ENCODE measurements around the gene MYRIP.

The MYRIP gene

DNA sequence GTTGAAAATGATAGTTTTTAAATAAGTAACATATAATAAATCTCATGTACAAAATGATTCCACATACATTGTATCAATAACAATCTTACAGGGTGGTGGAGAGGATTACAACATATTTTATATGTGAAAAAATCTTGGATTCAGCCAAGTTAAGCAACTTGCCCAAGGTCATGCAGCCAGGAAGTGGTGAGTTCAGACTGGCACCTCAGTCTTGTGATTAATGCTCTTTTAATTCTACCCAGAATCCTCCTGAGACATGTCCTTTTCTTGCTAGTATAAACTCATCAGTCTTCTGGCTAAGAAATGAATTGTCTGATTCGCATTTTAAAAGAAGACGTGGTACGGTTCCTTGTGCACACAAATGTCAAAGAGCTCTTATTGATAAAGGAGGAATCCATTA lies 4.5 kb upstream of the MYRIP start:
- Histone ChIP-seq H3K9me3 (ENCODE audit: control insufficient read depth, low read length) (no peaks in the 10 kb centered on the region), H3K4me3 (ENCODE audit: insufficient read depth, low read depth, low read length, poor library complexity, severe bottlenecking) (no peak overlapping the region), H3K27ac (ENCODE audit: insufficient read depth, low read length, poor library complexity, severe bottlenecking) (no peak overlapping the region), H3K27me3 (replicated peaks; ENCODE audit: control insufficient read depth, insufficient read depth, low read length, poor library complexity, severe bottlenecking) (no peaks in the 10 kb centered on the region), H3K36me3 (ENCODE audit: control insufficient read depth, insufficient read depth, low read length) (no peaks in the 10 kb centered on the region), H3K4me1 (ENCODE audit: control insufficient read depth, insufficient read depth, low read length, poor library complexity, severe bottlenecking) (peaks cover 5% of the 10 kb centered on the region)
- DNase-seq, result no peak

DNA sequence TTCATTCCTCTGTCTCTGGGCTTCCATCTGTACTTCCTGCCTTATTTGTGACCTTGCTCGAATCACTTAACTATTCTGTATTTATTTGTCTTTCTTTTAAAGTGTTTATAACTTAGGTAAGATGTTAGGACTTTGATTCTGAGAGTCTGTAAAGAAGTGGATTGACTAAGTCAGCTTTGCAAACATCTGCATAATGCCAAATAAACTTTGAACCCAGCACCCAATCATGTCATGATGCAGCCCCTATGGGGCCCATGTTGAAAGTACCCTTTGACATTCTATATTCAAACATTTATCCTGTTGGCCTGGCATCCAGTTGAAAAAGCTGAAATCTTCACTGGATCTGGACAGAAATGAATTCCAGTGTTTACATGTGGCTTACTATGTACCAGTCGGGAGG lies 3.8 kb upstream of the MYRIP start:
- H3K27me3 ChIP-seq (replicated peaks; ENCODE audit: control insufficient read depth, insufficient read depth, low read length, poor library complexity, severe bottlenecking), result peaks cover 5% of the 10 kb centered on the region
- no peak for DNase-seq
- no peaks in the 10 kb centered on the region for H3K36me3 ChIP-seq (ENCODE audit: control insufficient read depth, insufficient read depth, low read length)
- H3K9me3 ChIP-seq (ENCODE audit: control insufficient read depth, low read length), result no peaks in the 10 kb centered on the region
- no peak overlapping the region for H3K27ac ChIP-seq (ENCODE audit: insufficient read depth, low read length, poor library complexity, severe bottlenecking)
- peaks cover 5% of the 10 kb centered on the region for H3K4me1 ChIP-seq (ENCODE audit: control insufficient read depth, insufficient read depth, low read length, poor library complexity, severe bottlenecking)
- no peak overlapping the region for H3K4me3 ChIP-seq (ENCODE audit: insufficient read depth, low read depth, low read length, poor library complexity, severe bottlenecking)

DNA sequence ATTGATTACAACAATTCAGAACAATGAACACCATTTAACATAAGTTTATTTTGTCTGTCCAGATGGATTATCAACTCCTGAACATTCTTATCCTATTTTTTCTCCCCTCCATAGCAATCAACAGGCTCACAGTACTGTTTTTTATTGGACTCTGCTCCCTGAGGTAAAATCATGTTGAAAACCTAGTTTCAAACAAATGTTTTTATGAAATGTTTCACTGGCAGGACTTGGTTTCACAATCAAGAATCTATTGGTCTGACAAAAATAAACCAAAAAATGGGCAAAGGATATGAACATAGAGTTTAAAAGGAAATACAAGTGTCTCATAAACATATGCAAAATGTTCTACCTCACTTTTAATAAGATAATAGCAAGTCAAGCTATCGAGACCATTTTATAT lies 2.6 kb upstream of the MYRIP start:
- no peak for DNase-seq
- Histone ChIP-seq H3K27ac (ENCODE audit: insufficient read depth, low read length, poor library complexity, severe bottlenecking) (no peak overlapping the region), H3K4me1 (ENCODE audit: control insufficient read depth, insufficient read depth, low read length, poor library complexity, severe bottlenecking) (peaks cover 5% of the 10 kb centered on the region), H3K27me3 (replicated peaks; ENCODE audit: control insufficient read depth, insufficient read depth, low read length, poor library complexity, severe bottlenecking) (peaks cover 5% of the 10 kb centered on the region), H3K36me3 (ENCODE audit: control insufficient read depth, insufficient read depth, low read length) (no peaks in the 10 kb centered on the region), H3K4me3 (ENCODE audit: insufficient read depth, low read depth, low read length, poor library complexity, severe bottlenecking) (no peak overlapping the region), H3K9me3 (ENCODE audit: control insufficient read depth, low read length) (no peaks in the 10 kb centered on the region)

DNA sequence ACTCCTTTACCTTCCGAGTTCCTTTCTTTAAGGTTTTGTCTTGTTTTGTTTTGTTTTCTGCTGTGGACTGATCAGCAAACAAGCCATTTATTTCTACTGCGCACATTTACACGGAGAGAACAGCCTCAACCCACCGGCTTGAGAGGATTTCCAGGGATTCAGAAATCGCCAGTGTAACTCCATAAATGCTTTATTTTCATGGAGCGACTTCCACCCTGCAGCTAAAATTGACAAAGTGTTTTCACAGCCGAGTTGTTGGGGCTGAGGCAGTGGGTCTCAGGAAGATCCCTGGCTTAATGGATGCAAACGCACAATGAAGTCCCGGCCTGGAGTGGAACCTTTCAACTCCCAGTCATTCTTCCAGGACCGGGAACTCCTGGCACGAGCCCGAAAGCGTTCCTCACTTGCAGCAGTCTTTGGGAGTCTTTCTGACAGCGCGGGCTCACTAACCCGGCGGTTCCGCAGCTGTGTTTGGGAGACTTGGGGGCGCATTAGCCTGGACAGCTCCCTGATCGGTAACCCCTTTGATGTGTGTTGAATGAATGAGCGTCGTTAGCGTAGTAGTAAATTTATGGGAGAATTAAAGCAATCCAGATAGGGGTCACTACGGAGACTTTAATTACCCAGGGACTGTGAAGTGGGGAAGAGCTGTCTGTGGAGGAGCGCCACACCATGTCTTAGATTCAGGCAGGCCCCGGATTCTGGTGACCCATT lies 785 bp upstream of the MYRIP start:
- peaks cover 5% of the 10 kb centered on the region for H3K4me1 ChIP-seq (ENCODE audit: control insufficient read depth, insufficient read depth, low read length, poor library complexity, severe bottlenecking)
- H3K27ac ChIP-seq (ENCODE audit: insufficient read depth, low read length, poor library complexity, severe bottlenecking), result no peak overlapping the region
- H3K9me3 ChIP-seq (ENCODE audit: control insufficient read depth, low read length), result no peaks in the 10 kb centered on the region
- DNase-seq, result no peak
- peaks cover 5% of the 10 kb centered on the region for H3K27me3 ChIP-seq (replicated peaks; ENCODE audit: control insufficient read depth, insufficient read depth, low read length, poor library complexity, severe bottlenecking)
- no peaks in the 10 kb centered on the region for H3K36me3 ChIP-seq (ENCODE audit: control insufficient read depth, insufficient read depth, low read length)
- H3K4me3 ChIP-seq (ENCODE audit: insufficient read depth, low read depth, low read length, poor library complexity, severe bottlenecking), result no peak overlapping the region

- no peaks in the 10 kb centered on the region for H3K36me3 ChIP-seq (ENCODE audit: control insufficient read depth, insufficient read depth, low read length)
- H3K4me3 ChIP-seq (ENCODE audit: insufficient read depth, low read depth, low read length, poor library complexity, severe bottlenecking), result no peak overlapping the region
- H3K9me3 ChIP-seq (ENCODE audit: control insufficient read depth, low read length), result no peaks in the 10 kb centered on the region
- H3K27me3 ChIP-seq (replicated peaks; ENCODE audit: control insufficient read depth, insufficient read depth, low read length, poor library complexity, severe bottlenecking), result peaks cover 5% of the 10 kb centered on the region
- H3K27ac ChIP-seq (ENCODE audit: insufficient read depth, low read length, poor library complexity, severe bottlenecking), result no peak overlapping the region
- peaks cover 5% of the 10 kb centered on the region for H3K4me1 ChIP-seq (ENCODE audit: control insufficient read depth, insufficient read depth, low read length, poor library complexity, severe bottlenecking)
- DNase-seq, result no peak
These were observed 686 bp downstream of the MYRIP start for GRCh38 chr3:39809995-39810595.

GRCh38 chr3:39810647-39811161 lies 1.3 kb downstream of the MYRIP start:
- no peak for DNase-seq
- Histone ChIP-seq H3K9me3 (ENCODE audit: control insufficient read depth, low read length) (no peaks in the 10 kb centered on the region), H3K27me3 (replicated peaks; ENCODE audit: control insufficient read depth, insufficient read depth, low read length, poor library complexity, severe bottlenecking) (peaks cover 5% of the 10 kb centered on the region), H3K36me3 (ENCODE audit: control insufficient read depth, insufficient read depth, low read length) (no peaks in the 10 kb centered on the region), H3K4me1 (ENCODE audit: control insufficient read depth, insufficient read depth, low read length, poor library complexity, severe bottlenecking) (peaks cover 5% of the 10 kb centered on the region), H3K27ac (ENCODE audit: insufficient read depth, low read length, poor library complexity, severe bottlenecking) (no peak overlapping the region), H3K4me3 (ENCODE audit: insufficient read depth, low read depth, low read length, poor library complexity, severe bottlenecking) (no peak overlapping the region)

- Histone ChIP-seq H3K9me3 (ENCODE audit: control insufficient read depth, low read length) (no peaks in the 10 kb centered on the region), H3K4me3 (ENCODE audit: insufficient read depth, low read depth, low read length, poor library complexity, severe bottlenecking) (no peak overlapping the region), H3K27ac (ENCODE audit: insufficient read depth, low read length, poor library complexity, severe bottlenecking) (no peak overlapping the region), H3K36me3 (ENCODE audit: control insufficient read depth, insufficient read depth, low read length) (no peaks in the 10 kb centered on the region), H3K27me3 (replicated peaks; ENCODE audit: control insufficient read depth, insufficient read depth, low read length, poor library complexity, severe bottlenecking) (peaks cover 5% of the 10 kb centered on the region), H3K4me1 (ENCODE audit: control insufficient read depth, insufficient read depth, low read length, poor library complexity, severe bottlenecking) (peaks cover 5% of the 10 kb centered on the region)
- no peak for DNase-seq
These were observed 2.2 kb downstream of the MYRIP start for GRCh38 chr3:39811561-39811960.

GRCh38 chr3:39812537-39812936 lies 3.1 kb downstream of the MYRIP start:
- peaks cover 5% of the 10 kb centered on the region for H3K27me3 ChIP-seq (replicated peaks; ENCODE audit: control insufficient read depth, insufficient read depth, low read length, poor library complexity, severe bottlenecking)

DNA sequence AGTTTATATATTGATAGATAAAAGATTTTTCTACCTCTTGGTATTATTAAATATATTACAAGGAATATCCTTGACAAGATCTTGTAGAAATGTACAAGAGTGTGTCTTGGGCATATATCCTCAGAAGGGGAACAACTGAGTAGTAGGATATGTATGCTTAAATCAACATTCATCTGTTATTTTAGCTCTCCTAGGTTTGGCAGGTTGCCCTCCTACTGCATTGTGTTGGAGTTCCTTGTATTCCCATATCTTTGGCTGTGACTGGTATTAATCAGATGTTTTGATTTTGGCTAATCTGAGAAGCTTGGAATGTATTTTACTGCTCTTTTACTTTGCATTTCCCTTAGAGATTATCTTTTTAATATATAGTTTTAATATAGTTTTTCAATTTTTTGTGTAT lies 4.6 kb downstream of the MYRIP start:
- no peaks in the 10 kb centered on the region for H3K36me3 ChIP-seq (ENCODE audit: control insufficient read depth, insufficient read depth, low read length)
- H3K9me3 ChIP-seq (ENCODE audit: control insufficient read depth, low read length), result no peaks in the 10 kb centered on the region
- peaks cover 5% of the 10 kb centered on the region for H3K27me3 ChIP-seq (replicated peaks; ENCODE audit: control insufficient read depth, insufficient read depth, low read length, poor library complexity, severe bottlenecking)
- no peak overlapping the region for H3K4me3 ChIP-seq (ENCODE audit: insufficient read depth, low read depth, low read length, poor library complexity, severe bottlenecking)
- H3K27ac ChIP-seq (ENCODE audit: insufficient read depth, low read length, poor library complexity, severe bottlenecking), result no peak overlapping the region
- peaks cover 5% of the 10 kb centered on the region for H3K4me1 ChIP-seq (ENCODE audit: control insufficient read depth, insufficient read depth, low read length, poor library complexity, severe bottlenecking)
- no peak for DNase-seq

More at GRCh38 chr3:39812537-39812936, 3.1 kb downstream of the MYRIP start:
- Histone ChIP-seq H3K4me1 (ENCODE audit: control insufficient read depth, insufficient read depth, low read length, poor library complexity, severe bottlenecking) (peaks cover 5% of the 10 kb centered on the region), H3K27ac (ENCODE audit: insufficient read depth, low read length, poor library complexity, severe bottlenecking) (no peak overlapping the region), H3K9me3 (ENCODE audit: control insufficient read depth, low read length) (no peaks in the 10 kb centered on the region), H3K4me3 (ENCODE audit: insufficient read depth, low read depth, low read length, poor library complexity, severe bottlenecking) (no peak overlapping the region), H3K36me3 (ENCODE audit: control insufficient read depth, insufficient read depth, low read length) (no peaks in the 10 kb centered on the region)
- DNase-seq, result no peak

GRCh38 chr3:39819899-39820298 lies 10.5 kb downstream of the MYRIP start:
- Histone ChIP-seq H3K4me3 (ENCODE audit: insufficient read depth, low read depth, low read length, poor library complexity, severe bottlenecking) (no peak overlapping the region), H3K4me1 (ENCODE audit: control insufficient read depth, insufficient read depth, low read length, poor library complexity, severe bottlenecking) (no peaks in the 10 kb centered on the region), H3K27me3 (replicated peaks; ENCODE audit: control insufficient read depth, insufficient read depth, low read length, poor library complexity, severe bottlenecking) (no peaks in the 10 kb centered on the region), H3K9me3 (ENCODE audit: control insufficient read depth, low read length) (no peaks in the 10 kb centered on the region), H3K27ac (ENCODE audit: insufficient read depth, low read length, poor library complexity, severe bottlenecking) (no peak overlapping the region), H3K36me3 (ENCODE audit: control insufficient read depth, insufficient read depth, low read length) (no peaks in the 10 kb centered on the region)
- no peak for DNase-seq

Data from effector memory CD4-positive, alpha-beta T cell (primary cell).